SK-N-SH treated with all-trans-retinoic acid at 6 μM for 48 hours (cell line): ENCODE data around the gene CYP2S1.

Experiments used
- ATAC-seq: fragments of 200-7000 bp; cut with Tn5 transposase; 3 replicates; pipeline ENCODE4 v1.9.1; 2020; ENCODE audit warnings: mild to moderate bottlenecking, moderate library complexity
- ARNTL ChIP-seq: fragments of 450-650 bp; formaldehyde crosslinking; IDR thresholded peaks from 2 replicates; pipeline ENCODE4 v1.5.0; 2020; ENCODE audit warnings: low read depth, mild to moderate bottlenecking, moderate library complexity, borderline replicate concordance
- BACH2 ChIP-seq: fragments of 250-450 bp; sonication (Bioruptor Pico); IDR thresholded peaks from 2 replicates; pipeline ENCODE4 v1.9.0; 2021; ENCODE audit warnings: mild to moderate bottlenecking, borderline replicate concordance
- CREB5 ChIP-seq: fragments of 250-450 bp; sonication (Bioruptor Pico); IDR thresholded peaks from 2 replicates; pipeline ENCODE4 v1.5.1; 2020; ENCODE audit warnings: low read depth, mild to moderate bottlenecking, moderate library complexity
- CSDC2 ChIP-seq: fragments of 250-450 bp; sonication (Bioruptor Pico); IDR thresholded peaks from 2 replicates; pipeline ENCODE4 v1.5.0; 2020; ENCODE audit warnings: mild to moderate bottlenecking, moderate library complexity
- CSRNP3 ChIP-seq: fragments of 250-450 bp; sonication (Bioruptor Pico); IDR thresholded peaks from 2 replicates; pipeline ENCODE4 v1.5.1; 2021; ENCODE audit warnings: mild to moderate bottlenecking, moderate library complexity
- ESRRG ChIP-seq: fragments of 250-450 bp; sonication (Bioruptor Pico); IDR thresholded peaks from 2 replicates; pipeline ENCODE4 v1.6.1; 2021; ENCODE audit warnings: mild to moderate bottlenecking
- GLIS3 ChIP-seq: fragments of 250-450 bp; sonication (Bioruptor Pico); IDR thresholded peaks from 2 replicates; pipeline ENCODE4 v1.5.0; 2020; ENCODE audit warnings: mild to moderate bottlenecking, moderate library complexity
- ISL1 ChIP-seq: fragments of 250-450 bp; sonication (Bioruptor Pico); IDR thresholded peaks from 2 replicates; pipeline ENCODE4 v2.1.2; 2022; ENCODE audit warnings: mild to moderate bottlenecking, moderate library complexity
- OSR1 ChIP-seq: fragments of 250-450 bp; sonication (Bioruptor Pico); IDR thresholded peaks from 2 replicates; pipeline ENCODE4 v1.8.0; 2022; ENCODE audit warnings: moderate library complexity, mild to moderate bottlenecking, inconsistent platforms
- PATZ1 ChIP-seq: fragments of 250-450 bp; sonication (Bioruptor Pico); IDR thresholded peaks from 2 replicates; pipeline ENCODE4 v1.8.0; 2020; ENCODE audit warnings: mild to moderate bottlenecking, moderate library complexity, borderline replicate concordance
- POU6F1 ChIP-seq: fragments of 250-450 bp; sonication (Bioruptor Pico); IDR thresholded peaks from 2 replicates; pipeline ENCODE4 v1.8.0; 2021; ENCODE audit warnings: low read depth, mild to moderate bottlenecking, moderate library complexity, borderline replicate concordance
- PPARA ChIP-seq: fragments of 250-450 bp; sonication (Bioruptor Pico); IDR thresholded peaks from 2 replicates; pipeline ENCODE4 v1.5.0; 2020; ENCODE audit warnings: mild to moderate bottlenecking, borderline replicate concordance
- RARB ChIP-seq: fragments of 250-450 bp; sonication (Bioruptor Pico); IDR thresholded peaks from 2 replicates; pipeline ENCODE4 v1.8.0; 2021; ENCODE audit warnings: mild to moderate bottlenecking, moderate library complexity
- TCF4 ChIP-seq: fragments of 250-450 bp; sonication (Bioruptor Pico); IDR thresholded peaks from 2 replicates; pipeline ENCODE4 v1.8.0; 2021; ENCODE audit warnings: mild to moderate bottlenecking, moderate library complexity, borderline replicate concordance
- TSHZ2 ChIP-seq: fragments of 250-450 bp; sonication (Bioruptor Pico); IDR thresholded peaks from 2 replicates; pipeline ENCODE4 v1.5.0; 2020; ENCODE audit warnings: mild to moderate bottlenecking, moderate library complexity
- ZC3H10 ChIP-seq: fragments of 250-450 bp; sonication (Bioruptor Pico); IDR thresholded peaks from 2 replicates; pipeline ENCODE4 v1.5.1; 2021; ENCODE audit warnings: mild to moderate bottlenecking, moderate library complexity
- ZFP3 ChIP-seq: fragments of 250-450 bp; sonication (Bioruptor Pico); IDR thresholded peaks from 2 replicates; pipeline ENCODE4 v1.5.0; 2020; ENCODE audit warnings: mild to moderate bottlenecking, moderate library complexity
- ZFP30 ChIP-seq: fragments of 450-650 bp; formaldehyde crosslinking; IDR thresholded peaks from 2 replicates; pipeline ENCODE4 v1.5.0; 2022; ENCODE audit warnings: mild to moderate bottlenecking, moderate library complexity
- ZNF565 ChIP-seq: fragments of 450-650 bp; formaldehyde crosslinking; conservative IDR thresholded peaks from 2 replicates; pipeline ENCODE4 v1.5.0; 2020; ENCODE audit warnings: low read depth, mild to moderate bottlenecking, moderate library complexity
- ZNF70 ChIP-seq: fragments of 450-650 bp; formaldehyde crosslinking; IDR thresholded peaks from 2 replicates; pipeline ENCODE4 v1.5.0; 2020; ENCODE audit warnings: mild to moderate bottlenecking, moderate library complexity
- ZNF8 ChIP-seq: fragments of 450-650 bp; formaldehyde crosslinking; IDR thresholded peaks from 2 replicates; pipeline ENCODE4 v1.5.0; 2020; ENCODE audit warnings: mild to moderate bottlenecking, moderate library complexity

The CYP2S1 gene

GRCh38 chr19:41218615-41219507 is 25.8 kb downstream of the CYP2S1 start, which contains the start of gene AXL:
Gene AXL (plus strand): TSS chr19:41219223. CDS start chr19:41219393, 170 bp downstream.
- TF ChIP-seq ZNF70 (no peak), ZC3H10 (no peak), BACH2 (no peak), RARB (CRISPR knock-in tag) (no peak), ZFP3 (CRISPR knock-in tag) (no peak), POU6F1 (CRISPR knock-in tag) (no peak), PPARA (CRISPR knock-in tag) (no peak), ZNF8 (CRISPR knock-in tag) (no peak), PATZ1 (CRISPR knock-in tag) (no peak), GLIS3 (CRISPR knock-in tag) (no peak), CSDC2 (no peak), ESRRG (CRISPR knock-in tag) (no peak), CSRNP3 (no peak), TCF4 (no peak), ZFP30 (CRISPR knock-in tag) (no peak), TSHZ2 (CRISPR knock-in tag) (no peak), OSR1 (CRISPR knock-in tag) (no peak), ZNF565 (CRISPR knock-in tag) (no peak)
- peak; percentile 78 for ATAC-seq

GRCh38 chr19:41219924-41220567 is 27.0 kb downstream of the CYP2S1 start:
- ATAC-seq = peak; percentile 13
- TF ChIP-seq ZC3H10 (no peak), GLIS3 (CRISPR knock-in tag) (no peak), ZNF8 (CRISPR knock-in tag) (no peak), ZNF565 (CRISPR knock-in tag) (no peak), OSR1 (CRISPR knock-in tag) (no peak), TSHZ2 (CRISPR knock-in tag) (no peak), BACH2 (no peak), POU6F1 (CRISPR knock-in tag) (no peak), ZFP3 (CRISPR knock-in tag) (no peak), ISL1 (CRISPR knock-in tag) (no peak), CREB5 (CRISPR knock-in tag) (no peak), ZFP30 (CRISPR knock-in tag) (no peak), CSDC2 (no peak), ARNTL (CRISPR knock-in tag) (no peak), ZNF70 (no peak), CSRNP3 (no peak)
